VCaP (cell line): ENCODE data around the gene MSTO1.
"Not testable (repeated sequence)": the region's sequence is repeated elsewhere in the genome, so short reads cannot be mapped to it uniquely, and the experiment has no call there.

Experiments used
- H3K27ac ChIP-seq: fragments of 450-650 bp; 2 replicates; pipeline ENCODE4 v1.5.1; 2017
- TF ChIP-seq, protein P1 (sequence below): fragments of 450-650 bp; conservative IDR thresholded peaks from 2 replicates; pipeline ENCODE4 v1.5.1; 2017; ENCODE audit warnings: mild to moderate bottlenecking, moderate library complexity

Gene MSTO1

DNA sequence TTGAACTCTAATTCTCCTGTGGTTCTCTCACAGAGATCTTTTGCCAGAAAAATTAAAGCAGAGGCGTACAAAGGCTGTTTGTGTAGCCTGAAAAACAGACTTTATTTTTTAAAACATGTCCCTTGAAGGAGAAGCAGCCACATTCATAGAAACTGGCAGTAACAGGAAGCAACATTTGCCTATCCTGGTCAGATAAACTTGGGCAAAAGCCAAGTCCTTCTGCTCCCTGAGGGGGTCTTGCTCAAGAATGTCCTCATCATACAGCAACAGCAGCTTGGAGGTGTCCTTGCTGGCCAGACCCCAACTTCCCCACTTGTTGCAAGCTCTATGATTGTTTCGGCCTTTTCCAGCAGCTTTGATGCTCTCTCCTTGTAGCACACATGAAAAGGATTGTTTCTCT, 36.3 kb downstream of the MSTO1 start:
- TF ChIP-seq, protein P1, sequence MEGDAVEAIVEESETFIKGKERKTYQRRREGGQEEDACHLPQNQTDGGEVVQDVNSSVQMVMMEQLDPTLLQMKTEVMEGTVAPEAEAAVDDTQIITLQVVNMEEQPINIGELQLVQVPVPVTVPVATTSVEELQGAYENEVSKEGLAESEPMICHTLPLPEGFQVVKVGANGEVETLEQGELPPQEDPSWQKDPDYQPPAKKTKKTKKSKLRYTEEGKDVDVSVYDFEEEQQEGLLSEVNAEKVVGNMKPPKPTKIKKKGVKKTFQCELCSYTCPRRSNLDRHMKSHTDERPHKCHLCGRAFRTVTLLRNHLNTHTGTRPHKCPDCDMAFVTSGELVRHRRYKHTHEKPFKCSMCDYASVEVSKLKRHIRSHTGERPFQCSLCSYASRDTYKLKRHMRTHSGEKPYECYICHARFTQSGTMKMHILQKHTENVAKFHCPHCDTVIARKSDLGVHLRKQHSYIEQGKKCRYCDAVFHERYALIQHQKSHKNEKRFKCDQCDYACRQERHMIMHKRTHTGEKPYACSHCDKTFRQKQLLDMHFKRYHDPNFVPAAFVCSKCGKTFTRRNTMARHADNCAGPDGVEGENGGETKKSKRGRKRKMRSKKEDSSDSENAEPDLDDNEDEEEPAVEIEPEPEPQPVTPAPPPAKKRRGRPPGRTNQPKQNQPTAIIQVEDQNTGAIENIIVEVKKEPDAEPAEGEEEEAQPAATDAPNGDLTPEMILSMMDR: no peak
- H3K27ac ChIP-seq: no peak overlapping the region

DNA sequence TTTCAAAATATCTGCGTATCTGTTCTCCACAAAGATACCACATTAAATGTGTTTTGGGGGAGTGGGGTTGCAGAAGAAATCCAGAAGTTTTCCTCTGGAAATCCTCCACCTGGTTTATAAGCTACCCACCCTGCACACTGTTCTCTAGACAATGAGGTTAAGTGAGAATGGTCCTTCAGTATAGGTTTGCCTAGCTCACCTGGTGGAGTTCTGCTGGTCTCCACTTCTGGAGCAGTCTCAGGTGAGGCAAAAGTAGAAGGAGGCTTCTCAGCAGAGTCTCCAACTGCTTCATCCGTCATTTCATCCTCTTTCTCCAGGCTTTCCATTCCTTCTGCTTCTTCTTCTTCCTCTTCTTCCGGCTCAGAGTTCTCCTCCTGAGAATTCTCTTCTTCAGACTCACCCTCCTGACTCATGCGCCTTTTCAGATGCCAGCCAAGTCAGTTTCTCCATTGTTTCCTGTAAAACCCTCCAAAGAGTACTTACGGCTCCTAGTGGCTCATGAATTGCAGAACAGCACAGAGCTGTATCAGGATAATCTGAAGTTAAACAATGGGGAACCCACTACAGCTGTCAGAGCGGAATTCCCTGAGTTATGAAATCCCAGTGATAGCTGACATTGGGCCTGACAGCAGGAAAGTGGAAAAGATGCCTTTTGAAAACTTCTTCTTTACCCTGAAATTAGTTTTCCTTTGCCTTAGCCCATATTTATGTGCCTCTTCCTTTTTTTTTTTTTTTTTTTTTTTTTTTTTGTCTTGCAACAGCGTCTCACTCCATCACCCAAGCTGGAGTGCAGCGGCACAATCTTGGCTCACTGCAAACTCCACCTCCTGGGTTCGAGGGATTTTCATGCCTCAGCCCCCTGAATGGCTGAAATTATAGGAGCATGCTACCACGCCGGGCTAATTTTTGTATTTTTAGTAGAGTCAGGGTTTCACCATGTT, 38.5 kb downstream of the MSTO1 start:
- H3K27ac ChIP-seq: peak overlapping the region; percentile 41
- TF ChIP-seq, protein P1: peak; percentile 73

DNA sequence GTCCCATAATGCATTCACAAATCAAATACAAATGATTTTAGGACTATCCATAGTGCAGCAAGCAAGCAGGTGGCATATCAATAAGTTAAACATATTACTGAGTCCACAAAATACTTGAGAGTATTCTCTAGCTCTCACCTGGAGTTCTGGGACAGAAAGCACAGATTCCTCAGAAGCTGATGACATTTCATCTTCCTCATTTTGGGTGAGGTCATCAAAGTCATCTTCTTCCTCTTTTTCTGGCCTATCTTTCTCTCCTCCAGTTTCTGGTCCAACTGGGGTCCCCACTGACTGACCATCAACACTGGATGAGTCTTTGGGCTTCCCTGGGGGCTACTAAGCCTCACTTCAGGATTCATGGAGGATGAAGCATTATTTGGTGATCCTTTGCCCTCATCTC, 39.7 kb downstream of the MSTO1 start:
- H3K27ac ChIP-seq: no peak overlapping the region
- TF ChIP-seq, protein P1: no peak

DNA sequence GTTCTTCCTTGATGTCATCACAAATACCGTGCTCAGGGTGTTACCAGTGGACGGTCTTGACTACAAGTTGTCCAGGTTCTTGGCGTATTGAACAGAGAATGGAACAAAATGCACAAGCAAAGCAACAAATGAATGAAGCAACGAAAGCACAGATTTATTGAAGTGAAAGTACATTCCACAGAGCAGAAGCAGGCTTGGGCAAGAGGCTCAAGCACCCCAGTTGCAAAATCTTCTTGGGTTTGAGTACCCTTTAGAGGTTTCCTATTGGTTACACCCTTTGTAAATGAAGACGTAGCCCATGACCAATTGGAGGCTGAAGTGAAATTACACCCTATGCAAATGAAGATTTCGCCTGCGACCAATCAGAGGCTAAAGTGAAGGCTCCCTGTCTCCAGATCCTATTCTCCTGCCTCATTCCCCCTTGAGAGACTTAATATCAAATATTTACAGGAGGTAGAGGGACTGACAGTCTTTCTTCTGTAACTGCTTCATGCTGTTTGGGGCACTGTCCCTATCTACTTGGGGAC, 40.3 kb downstream of the MSTO1 start:
- peak overlapping the region; percentile 63; the same call in 1 of the 2 replicates for H3K27ac ChIP-seq
- TF ChIP-seq, protein P1: no peak

DNA sequence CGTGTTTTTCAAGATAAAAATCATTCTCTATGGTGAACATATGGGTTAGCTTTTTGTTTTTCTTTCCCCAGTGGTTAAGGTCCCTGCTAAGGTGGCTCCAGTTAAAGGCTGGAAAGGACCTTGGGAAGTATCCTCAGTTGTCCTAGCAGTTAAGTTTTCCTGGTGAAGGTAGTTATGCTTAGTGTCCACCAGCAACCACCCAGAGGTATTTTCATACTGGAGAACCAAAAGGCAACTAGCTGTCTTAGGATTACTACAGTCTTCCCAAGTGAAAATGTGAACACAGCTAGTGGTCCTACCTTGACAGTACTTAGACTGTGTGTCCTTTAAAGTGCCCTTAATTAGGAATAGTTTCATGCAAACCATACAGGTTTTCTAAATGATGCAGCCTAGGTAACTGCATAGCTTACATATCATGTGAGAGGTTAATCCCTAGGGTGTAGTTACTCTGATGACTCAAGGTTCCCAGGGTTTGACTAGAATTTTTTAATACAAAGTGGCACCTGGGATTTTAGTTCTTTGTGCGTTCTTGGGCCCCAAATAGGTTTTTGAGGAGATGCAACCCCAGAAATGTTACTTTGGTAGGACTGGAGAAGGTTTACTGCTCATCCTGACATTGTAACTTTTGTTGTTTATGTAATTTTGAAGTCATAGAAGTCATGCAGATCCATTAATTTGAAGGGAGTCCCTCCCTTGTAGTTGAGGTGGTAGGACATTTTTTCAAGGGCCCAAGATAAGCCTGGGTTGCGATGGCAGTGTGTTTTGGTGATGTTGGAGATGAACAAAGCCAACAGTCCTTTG, 42.0 kb downstream of the MSTO1 start:
- H3K27ac ChIP-seq: peak overlapping the region; percentile 63
- TF ChIP-seq, protein P1: no peak

DNA sequence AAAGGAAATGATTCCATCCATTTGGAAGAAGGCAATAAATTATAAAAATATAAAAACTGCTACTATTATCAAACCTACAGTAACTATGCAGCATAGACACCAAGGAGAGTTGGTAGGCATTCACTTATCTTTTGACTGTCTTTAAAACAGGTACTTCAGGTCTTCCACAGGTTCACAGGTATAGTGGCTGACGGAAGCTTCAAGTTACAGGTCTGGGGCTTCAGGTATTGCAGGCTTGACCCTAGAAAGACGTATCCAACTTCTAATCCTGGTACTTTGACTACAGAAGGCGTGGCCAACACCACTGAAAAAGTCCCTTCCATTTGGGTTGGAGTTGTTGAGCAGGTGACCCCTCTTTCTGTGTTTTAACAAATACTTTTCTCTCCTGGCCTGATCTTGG, 42.9 kb downstream of the MSTO1 start:
- TF ChIP-seq, protein P1: no peak
- H3K27ac ChIP-seq: no peak overlapping the region

DNA sequence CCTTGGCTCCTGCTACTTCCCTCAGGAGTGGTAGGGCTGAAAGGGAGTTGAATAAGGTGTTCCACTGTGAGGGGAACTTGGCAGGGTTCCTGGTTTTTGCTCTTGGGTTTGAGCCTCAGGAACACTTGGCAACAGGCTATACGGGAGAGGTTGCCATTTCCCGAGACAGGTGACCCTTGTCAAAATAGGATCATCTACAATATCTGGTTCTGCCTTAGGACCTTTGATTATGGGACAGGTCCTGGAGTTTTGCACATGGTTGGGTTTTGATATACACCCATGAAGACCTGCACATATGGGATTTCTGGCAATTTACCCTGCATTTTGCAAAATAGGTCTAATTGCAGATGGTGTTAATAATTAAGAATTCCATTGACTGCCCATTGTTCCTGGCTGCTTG, 47.4 kb downstream of the MSTO1 start:
- no peak overlapping the region for H3K27ac ChIP-seq
- TF ChIP-seq, protein P1: no peak

DNA sequence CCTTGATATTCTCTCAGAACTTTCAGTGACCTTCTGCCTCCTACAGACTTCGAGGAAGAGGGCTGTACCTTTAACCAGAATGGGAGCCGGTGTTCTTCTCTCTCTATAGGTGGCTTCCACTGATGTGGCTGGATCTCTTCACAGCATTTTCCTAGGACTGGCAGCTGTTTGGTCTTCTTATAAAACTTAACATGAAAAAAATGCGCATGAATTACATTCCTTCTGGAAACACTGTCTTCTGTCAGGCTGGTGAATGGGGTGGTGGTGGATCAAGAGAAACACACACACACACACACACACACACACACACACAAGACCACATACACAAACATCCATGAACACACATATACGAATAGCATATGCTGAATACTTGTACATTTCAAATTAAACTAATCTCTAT, 51.2 kb downstream of the MSTO1 start:
- not testable (repeated sequence) for H3K27ac ChIP-seq
